ENCODE results near the gene SQSTM1. TPM values are rescaled to one million over a fixed set of nuclear protein-coding genes. Genes with fewer than 3 reads are reported as not detected.

The SQSTM1 gene
- total and polyA plus RNA-seq, 9 of the 15 experiments (the other 6 are each of a cell fraction or from before 2014, with no cell fraction given), result 5.6 to 148 (median 64.0) TPM

GRCh38 chr5:179858586-179859427, 38.1 kb downstream of the SQSTM1 start, which contains the start of gene MRNIP (continued):
- TF ChIP-seq VEZF1 (CRISPR knock-in tag; IDR thresholded peaks at IDR 0.05) (peak; percentile 77), ELK3 (CRISPR knock-in tag; IDR thresholded peaks at IDR 0.05) (no peak), SFPQ (IDR thresholded peaks at IDR 0.05; ENCODE audit: low read depth, low read length) (no peak), ASH1L (IDR thresholded peaks at IDR 0.05; ENCODE audit: borderline replicate concordance, low read depth, partially characterized antibody) (no peak), RBM22 (IDR thresholded peaks at IDR 0.05; ENCODE audit: low read depth, low read length, poor library complexity, severe bottlenecking) (no peak), CTBP1 (IDR thresholded peaks at IDR 0.05; ENCODE audit: borderline replicate concordance) (peak; percentile 91), U2AF2 (optimal IDR thresholded peaks at IDR 0.05; ENCODE audit: low read depth, low read length) (no peak), DLX4 (CRISPR knock-in tag; IDR thresholded peaks at IDR 0.05) (no peak), KLF10 (CRISPR knock-in tag; IDR thresholded peaks at IDR 0.05) (no peak), ZNF184 (CRISPR knock-in tag; IDR thresholded peaks at IDR 0.05) (no peak), KLF6 (CRISPR knock-in tag; IDR thresholded peaks at IDR 0.05; ENCODE audit: borderline replicate concordance) (no peak), ADNP (tag; IDR thresholded peaks at IDR 0.05) (no peak), FOXJ3 (CRISPR knock-in tag; IDR thresholded peaks at IDR 0.05) (no peak), ZNF316 (IDR thresholded peaks at IDR 0.05) (no peak), FOXK1 (CRISPR knock-in tag; IDR thresholded peaks at IDR 0.05; ENCODE audit: borderline replicate concordance) (peak; percentile 36; the same call in 1 of the 2 replicates), ZNF740 (CRISPR knock-in tag; IDR thresholded peaks at IDR 0.05) (no peak), ZNF740 (tag; IDR thresholded peaks at IDR 0.05) (no peak), HNRNPK (IDR thresholded peaks at IDR 0.05; ENCODE audit: low read depth, low read length, poor library complexity, severe bottlenecking) (no peak), GATAD2B (IDR thresholded peaks at IDR 0.05; ENCODE audit: borderline replicate concordance) (no peak), GMEB1 (CRISPR knock-in tag; IDR thresholded peaks at IDR 0.05) (peak; percentile 93)

Measured in K562 (cell line).